Gastroesophageal sphincter (tissue), 4 donors: Measurements from ENCODE around the gene SNCA. TPM values are rescaled to one million over a fixed set of nuclear protein-coding genes. Genes with fewer than 3 reads are reported as not detected.
A peak's percentile ranks its signal among the peaks of the same experiment; 100 is the strongest.

Source experiments
- ATAC-seq: fragments of 150-250 bp; one replicate; pipeline ENCODE4 v1.9.1; 2016; ENCODE audit warnings: mild to moderate bottlenecking, moderate library complexity
- H3K27ac ChIP-seq, 4 donors: fragments of 200-600 bp; sonication (generic) in 3 of 4; 1 replicate in 3 of 4; 2 replicates in 1 of 4; pipeline ENCODE4 v1.5.1; 2016 to 2019
- H3K27me3 ChIP-seq: fragments of 200-600 bp; sonication (generic); one replicate; pipeline ENCODE4 v1.5.1; 2019
- H3K36me3 ChIP-seq, 2 donors: fragments of 200-600 bp; sonication (generic); one replicate each; pipeline ENCODE4 v1.5.1; 2019; ENCODE audit warnings: control low read depth in 1 of 2
- H3K4me1 ChIP-seq, 3 donors: fragments of 200-600 bp; sonication (generic); 1 replicate in 2 of 3; 2 replicates in 1 of 3; pipeline ENCODE4 v1.5.1; 2016 to 2019; ENCODE audit warnings: control low read depth in 2 of 3
- H3K4me3 ChIP-seq, 2 donors: fragments of 200-600 bp; sonication (generic); one replicate each; pipeline ENCODE4 v1.5.1; 2019; ENCODE audit warnings: mild to moderate bottlenecking in 1 of 2, moderate library complexity in 1 of 2
- H3K9me3 ChIP-seq, 3 donors: fragments of 200-600 bp; sonication (generic); one replicate each; pipeline ENCODE4 v1.5.1; 2017 to 2019; ENCODE audit warnings: control low read depth in 2 of 3
- CTCF ChIP-seq, 4 experiments: fragments of 200-600 bp in 2 of 4; fragments of 450-650 bp in 2 of 4; sonication (generic) in 1 of 4; IDR thresholded peaks; one replicate each; pipeline ENCODE4 v1.5.1; 2017 to 2019; ENCODE audit warnings: antibody characterized with exemption in 4 of 4, mild to moderate bottlenecking in 2 of 4, moderate library complexity in 2 of 4
- EP300 ChIP-seq: sonication (generic); formaldehyde crosslinking; IDR thresholded peaks from one replicate; pipeline ENCODE4 v1.6.1; 2017; ENCODE audit warnings: antibody characterized with exemption, mild to moderate bottlenecking
- POLR2A ChIP-seq, 2 donors: fragments of 450-650 bp; IDR thresholded peaks; one replicate each; pipeline ENCODE4 v1.6.1; 2017; ENCODE audit warnings: antibody characterized with exemption in 2 of 2, mild to moderate bottlenecking in 2 of 2, moderate library complexity in 1 of 2
- POLR2AphosphoS5 ChIP-seq: sonication (generic); formaldehyde crosslinking; IDR thresholded peaks from one replicate; pipeline ENCODE4 v1.6.1; 2017; ENCODE audit warnings: antibody characterized with exemption
- WGBS, 2 donors: methylation state at CpG; one replicate each; pipeline ENCODE4 v1.1.5; 2018; ENCODE audit warnings: low coverage in 1 of 2; 5-methylcytosine and 5-hydroxymethylcytosine counted together
- total RNA-seq, 4 donors: library from RNA; depleted of rRNA; stranded (reverse); fragments of >200 nt; gene quantifications; one replicate each; pipeline ENCODE4 v1.1.0, GENCODE V29; 2016

The SNCA gene
- total RNA-seq, 4 donors from 2014 or later: 5.0 to 24.4 (median 13.9) TPM

GRCh38 chr4:89868999-89869589 lies 32.1 kb upstream of the SNCA start:
- Histone ChIP-seq H3K9me3 (peaks cover 0 to 6% (median 0%) of the 10 kb centered on the region in 3 donors), H3K27me3 (no peaks in the 10 kb centered on the region), H3K27ac (no peak overlapping the region), H3K4me3 (no peak overlapping the region), H3K4me1 (no peaks in the 10 kb centered on the region), H3K36me3 (no peaks in the 10 kb centered on the region)
- WGBS, 2 donors: 68 to 72% methylated on average over 2 of the region's 2 CpGs
- ATAC-seq: no peak
- TF ChIP-seq EP300 (no peak), CTCF (IDR thresholded peaks at IDR 0.05) (peak; percentile 14 to 55 (median 32)), POLR2AphosphoS5 (no peak)

- peaks cover 0 to 6% (median 0%) of the 10 kb centered on the region in 3 donors for H3K9me3 ChIP-seq
- no peak for ATAC-seq
- H3K4me1 ChIP-seq: no peaks in the 10 kb centered on the region
- H3K27me3 ChIP-seq: no peaks in the 10 kb centered on the region
- no peak overlapping the region for H3K4me3 ChIP-seq
- TF ChIP-seq EP300 (no peak), CTCF (IDR thresholded peaks at IDR 0.05) (no peak), POLR2AphosphoS5 (no peak), POLR2A (IDR thresholded peaks at IDR 0.05) (no peak)
- no peaks in the 10 kb centered on the region for H3K36me3 ChIP-seq
- H3K27ac ChIP-seq: no peak overlapping the region
These were observed 31.3 kb upstream of the SNCA start for GRCh38 chr4:89868276-89868675.

- Histone ChIP-seq H3K4me1 (no peaks in the 10 kb centered on the region), H3K36me3 (no peaks in the 10 kb centered on the region), H3K4me3 (no peak overlapping the region), H3K27me3 (no peaks in the 10 kb centered on the region), H3K27ac (no peak overlapping the region), H3K9me3 (peaks cover 0 to 6% (median 0%) of the 10 kb centered on the region in 3 donors)
- WGBS, 2 donors: 65 to 77% methylated on average over 5 of the region's 5 CpGs
- TF ChIP-seq POLR2AphosphoS5 (no peak), CTCF (IDR thresholded peaks at IDR 0.05) (no peak), EP300 (no peak), POLR2A (IDR thresholded peaks at IDR 0.05) (no peak)
- no peak for ATAC-seq
These were observed 26.6 kb upstream of the SNCA start for GRCh38 chr4:89863533-89863932.

- H3K4me3 ChIP-seq: no peak overlapping the region
- no peaks in the 10 kb centered on the region for H3K27me3 ChIP-seq
- TF ChIP-seq CTCF (IDR thresholded peaks at IDR 0.05) (no peak), EP300 (no peak), POLR2AphosphoS5 (no peak), POLR2A (IDR thresholded peaks at IDR 0.05) (no peak)
- H3K36me3 ChIP-seq: no peaks in the 10 kb centered on the region
- no peaks in the 10 kb centered on the region for H3K4me1 ChIP-seq
- no peak for ATAC-seq
- no peaks in the 10 kb centered on the region for H3K9me3 ChIP-seq
- 90% methylated on average over 5 of the region's 5 CpGs for WGBS, 2 donors
- H3K27ac ChIP-seq: no peak overlapping the region
These were observed 24.0 kb upstream of the SNCA start for GRCh38 chr4:89860971-89861370.

DNA sequence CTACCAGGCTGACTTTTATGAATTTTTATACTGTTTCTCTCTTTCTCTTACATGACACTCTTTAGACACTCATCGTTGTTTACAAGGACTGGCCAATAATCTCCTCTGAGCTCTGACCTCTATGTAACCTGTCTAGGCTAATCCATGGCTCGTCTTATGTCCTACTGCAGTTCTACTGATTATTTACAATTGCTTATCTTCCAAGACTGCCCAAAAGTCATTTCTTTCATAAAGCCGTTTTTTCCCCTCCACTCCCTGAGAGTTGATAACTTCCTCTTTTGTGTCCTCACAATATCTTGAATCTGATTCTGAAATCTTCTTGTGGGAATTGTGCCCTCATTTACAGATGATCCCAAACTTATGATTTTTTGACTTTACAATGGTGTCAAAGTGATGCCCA lies 18.3 kb upstream of the SNCA start:
- H3K36me3 ChIP-seq: no peaks in the 10 kb centered on the region
- no peaks in the 10 kb centered on the region for H3K9me3 ChIP-seq
- no peak overlapping the region for H3K4me3 ChIP-seq
- 67 to 81% methylated on average over 3 of the region's 3 CpGs for WGBS, 2 donors
- H3K27ac ChIP-seq: no peak overlapping the region
- no peak for ATAC-seq
- no peaks in the 10 kb centered on the region for H3K27me3 ChIP-seq
- no peaks in the 10 kb centered on the region for H3K4me1 ChIP-seq
- TF ChIP-seq EP300: no peak
- TF ChIP-seq POLR2AphosphoS5: no peak
- no peak for TF ChIP-seq CTCF (IDR thresholded peaks at IDR 0.05)
- TF ChIP-seq POLR2A (IDR thresholded peaks at IDR 0.05): no peak
